ENCODE measurements around the gene ZC3H13.

The ZC3H13 gene

DNA sequence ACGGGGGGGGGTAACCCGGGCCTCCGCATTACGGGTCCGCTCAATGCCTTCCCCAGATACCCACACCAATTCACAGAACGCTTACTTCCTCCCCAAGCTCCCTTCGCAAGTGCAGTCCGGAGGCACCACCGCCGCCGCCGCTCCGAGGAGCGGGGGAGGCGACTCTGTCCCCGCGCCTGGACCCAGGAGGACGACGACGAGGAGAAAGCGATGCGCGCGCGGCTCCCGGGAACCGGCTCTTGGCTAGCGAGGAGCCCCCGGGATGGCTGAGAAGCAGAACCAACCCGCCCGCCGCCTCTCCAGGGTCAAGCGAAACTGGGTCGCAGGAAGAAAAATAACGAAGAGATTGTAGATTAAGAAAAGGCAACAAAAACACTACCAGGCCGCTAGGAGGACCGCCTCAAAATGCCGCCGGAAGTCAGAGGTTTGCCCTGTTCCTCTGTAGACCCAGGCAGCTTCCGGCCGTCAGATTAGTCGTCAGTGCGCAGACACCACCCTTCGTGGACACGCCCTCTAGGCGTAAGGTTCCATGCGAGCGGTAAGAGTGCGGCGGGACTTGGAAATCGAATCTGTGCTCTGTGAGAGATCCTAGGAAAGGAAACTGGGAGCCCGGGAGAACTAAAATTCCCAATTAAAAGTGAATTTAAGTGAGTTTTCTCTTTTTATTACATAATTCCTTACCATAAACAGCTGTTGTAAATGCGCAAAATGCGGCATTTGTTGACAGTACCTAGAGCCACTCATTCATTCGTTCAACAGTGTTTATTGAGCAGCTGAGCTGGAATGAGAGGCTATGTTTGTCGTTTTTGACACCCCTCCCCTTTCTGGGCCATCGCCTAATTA, at the start of gene ZC3H13:
TSS of gene ZC3H13 (minus strand) at position 428 of the 843 bp plus-strand sequence. CDS start 7,239 bp downstream, outside the sequence.
- DNase-seq = peak; percentile 93

GRCh38 chr13:46102255-46102605, 49.7 kb upstream of the ZC3H13 start:
- DNase-seq = no peak

GRCh38 chr13:46101484-46102254, 49.1 kb upstream of the ZC3H13 start:
- no peak for DNase-seq

GRCh38 chr13:46101002-46101401, 48.5 kb upstream of the ZC3H13 start:
- no peak for DNase-seq

DNA sequence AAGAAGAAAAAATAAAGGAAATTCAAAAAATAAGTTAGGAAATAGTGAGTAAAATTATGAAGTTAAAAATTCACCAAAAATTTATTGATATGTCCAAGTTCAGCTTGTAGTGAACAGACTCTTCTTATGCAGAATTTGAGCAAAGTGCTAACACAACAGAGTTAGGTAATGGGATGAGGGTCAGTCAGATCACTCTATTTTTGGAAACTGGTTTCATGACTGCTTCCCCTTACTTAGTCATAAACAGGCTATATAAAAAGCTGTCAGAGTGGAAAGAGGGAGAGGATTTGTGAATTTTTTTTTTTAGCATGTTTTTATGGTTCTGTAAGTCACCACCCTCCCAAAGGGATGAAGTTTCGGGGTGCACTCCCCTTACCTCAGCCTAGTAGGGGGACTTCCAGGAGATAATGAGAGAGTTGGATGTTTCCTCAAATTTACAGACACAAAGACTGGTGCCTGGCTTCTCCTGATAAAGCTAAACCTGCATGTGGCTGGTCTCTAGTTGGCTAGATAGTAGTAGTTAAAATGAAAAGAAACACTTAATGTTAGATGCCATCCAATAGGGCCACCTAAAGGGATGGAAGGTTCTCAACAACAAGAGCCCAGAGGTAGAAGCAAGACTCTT, 47.8 kb upstream of the ZC3H13 start:
- DNase-seq = no peak

DNA sequence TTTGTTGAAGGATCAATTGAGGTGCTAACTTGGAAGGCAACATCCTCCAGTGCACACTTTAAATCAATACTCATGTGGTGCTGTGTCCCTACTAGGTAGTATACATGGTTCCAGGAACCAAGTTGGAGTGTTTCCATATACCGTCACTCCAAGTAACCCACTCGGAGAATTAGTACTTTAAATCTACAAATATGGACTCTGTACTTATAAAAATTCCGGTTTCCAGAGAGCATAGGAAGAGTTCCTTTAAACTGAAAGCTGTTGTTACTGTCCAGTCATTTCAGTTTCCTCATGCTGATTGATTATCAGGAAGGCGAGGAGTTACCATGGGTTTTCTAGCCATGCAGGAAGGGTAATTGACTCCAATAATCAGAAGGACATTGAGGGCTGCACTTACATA, 45.1 kb upstream of the ZC3H13 start:
- no peak for DNase-seq

DNA sequence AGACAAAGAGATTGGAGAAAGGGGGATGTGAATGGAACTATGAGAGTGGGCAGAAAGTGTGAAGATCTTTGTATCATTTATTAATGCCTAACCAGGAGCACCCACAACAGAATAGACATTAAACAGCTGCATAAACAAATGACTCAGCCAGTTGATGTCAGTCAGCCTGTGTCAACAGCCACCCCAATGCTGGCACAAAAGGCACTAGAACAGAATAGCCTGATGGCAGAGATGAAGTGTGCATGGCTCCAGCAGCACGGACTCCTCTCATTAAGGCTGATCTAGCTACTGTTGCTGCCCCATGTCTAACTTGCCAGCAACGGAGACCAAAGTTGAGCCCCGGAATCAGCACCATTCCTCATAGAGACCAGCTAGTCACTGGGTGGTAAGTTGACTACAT, 44.5 kb upstream of the ZC3H13 start:
- no peak for DNase-seq

GRCh38 chr13:46094478-46094877, 41.9 kb upstream of the ZC3H13 start:
- DNase-seq = no peak

- DNase-seq = no peak
These were observed 36.4 kb upstream of the ZC3H13 start for GRCh38 chr13:46088821-46089562.

- no peak for DNase-seq
These were observed 34.9 kb upstream of the ZC3H13 start for GRCh38 chr13:46087481-46087880.

GRCh38 chr13:46086985-46087384, 34.4 kb upstream of the ZC3H13 start:
- no peak for DNase-seq

- no peak for DNase-seq
These were observed 33.9 kb upstream of the ZC3H13 start for GRCh38 chr13:46086421-46086922.

- DNase-seq = no peak
These were observed 33.2 kb upstream of the ZC3H13 start for GRCh38 chr13:46085737-46086136.

GRCh38 chr13:46082324-46082723, 29.8 kb upstream of the ZC3H13 start:
- no peak for DNase-seq

DNA sequence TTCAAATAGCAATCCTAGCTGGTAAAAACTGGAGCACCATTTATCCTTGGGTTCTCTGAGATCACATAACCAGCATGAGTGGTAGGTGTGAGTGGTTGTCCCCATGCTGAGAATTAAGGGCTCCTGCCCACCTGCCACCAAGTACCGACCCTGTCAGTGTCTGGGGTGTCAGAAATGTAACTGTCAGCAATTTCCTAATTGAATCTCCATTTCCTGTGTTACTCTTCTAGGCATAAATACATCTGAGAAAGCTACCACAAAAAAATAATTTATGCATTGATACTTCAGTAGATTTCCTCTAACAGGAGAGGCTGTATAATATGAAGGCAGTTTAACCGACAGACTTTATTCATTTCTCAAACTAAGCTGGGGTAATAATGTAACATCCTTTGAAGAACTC, 27.2 kb upstream of the ZC3H13 start:
- no peak for DNase-seq

DNA sequence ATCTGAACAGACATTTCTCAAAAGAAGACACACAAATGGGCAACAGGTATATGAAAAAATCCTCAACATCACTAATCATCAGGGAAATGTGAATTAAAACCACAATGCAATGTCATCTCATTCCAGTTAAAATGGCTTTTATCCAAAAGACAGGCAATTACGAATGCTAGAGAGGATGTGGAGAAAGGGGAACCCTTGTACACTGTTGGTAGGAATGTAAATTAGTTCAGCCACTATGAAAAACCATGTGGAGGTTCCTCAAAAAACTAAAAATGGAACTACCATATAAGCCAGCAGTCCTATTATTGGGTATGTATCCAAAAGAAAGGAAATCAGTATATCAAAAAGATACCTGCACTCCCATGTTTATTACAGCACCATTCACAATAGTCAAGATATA, 24.7 kb upstream of the ZC3H13 start:
- DNase-seq = no peak

- DNase-seq = no peak
These were observed 24.3 kb upstream of the ZC3H13 start for GRCh38 chr13:46076827-46077226.

- no peak for DNase-seq
These were observed 23.3 kb upstream of the ZC3H13 start for GRCh38 chr13:46075811-46076210.

DNA sequence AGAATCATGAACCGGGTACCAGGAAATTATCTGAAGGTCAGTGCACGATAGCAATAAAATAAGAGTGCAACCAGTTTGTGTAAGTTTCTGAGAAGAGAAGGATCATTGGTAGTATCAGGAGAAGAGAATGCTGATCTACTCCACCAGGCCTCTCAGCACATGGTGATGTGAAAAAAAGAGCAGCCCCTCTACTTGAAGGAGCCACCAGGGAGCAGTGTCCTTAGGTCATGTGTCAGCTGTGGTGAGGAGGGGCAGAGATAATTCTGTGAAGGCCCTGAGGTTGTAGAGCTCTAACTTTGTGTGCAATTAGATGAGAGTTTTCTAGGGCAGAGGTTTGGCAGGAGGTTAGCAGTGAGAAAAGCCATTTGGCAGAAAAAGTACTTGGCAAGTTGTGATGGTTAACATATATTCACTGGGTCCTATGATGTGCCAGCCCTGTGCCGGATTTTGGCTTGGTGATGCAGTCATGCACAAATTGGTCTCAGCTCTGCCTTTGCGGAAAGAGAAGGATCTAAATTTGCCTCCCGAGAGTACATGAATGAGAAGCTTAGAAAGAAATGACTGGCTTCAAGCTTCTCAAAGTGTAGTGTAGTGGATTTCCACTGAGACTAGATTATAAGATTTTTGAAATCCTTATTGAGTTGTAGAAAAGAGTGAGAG, 19.2 kb upstream of the ZC3H13 start:
- peak; percentile 6 for DNase-seq

DNA sequence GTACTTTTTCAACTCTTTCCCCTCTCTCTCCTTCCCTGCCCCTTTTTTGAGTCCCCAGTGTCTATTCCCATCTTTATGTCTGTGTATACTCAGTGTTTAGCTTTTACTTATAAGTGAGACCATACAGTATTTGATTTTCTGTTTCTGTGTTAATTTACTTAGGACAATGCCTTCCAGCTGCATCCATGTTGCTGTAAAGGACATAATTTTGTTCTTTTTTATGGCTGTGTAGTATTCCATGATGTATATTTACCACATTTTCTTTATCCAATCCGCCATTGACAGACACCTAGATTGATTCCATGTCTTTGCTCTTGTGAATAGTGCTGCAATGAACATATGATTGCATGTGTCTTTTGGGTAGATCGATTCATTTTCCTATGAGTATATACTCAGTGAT, 10.7 kb upstream of the ZC3H13 start:
- no peak for DNase-seq

DNA sequence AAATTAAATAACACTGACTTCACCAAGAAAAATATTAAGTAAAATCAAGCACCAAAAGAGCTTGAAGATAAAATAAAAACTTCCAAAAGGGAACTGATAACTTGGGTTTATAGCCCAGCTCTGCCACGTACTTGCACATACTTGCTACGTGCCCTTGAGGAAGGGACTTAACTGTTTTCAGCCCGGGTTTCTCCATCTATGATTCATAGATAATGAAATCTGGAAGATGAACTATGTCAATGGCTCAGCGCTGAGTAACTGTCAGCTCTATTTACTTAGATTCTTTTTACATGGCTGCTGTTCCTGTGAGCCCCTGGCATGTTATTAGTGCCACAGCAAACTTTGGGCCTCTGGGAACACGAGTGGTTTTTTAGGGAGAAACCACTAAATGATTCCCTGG, 9.6 kb upstream of the ZC3H13 start:
- no peak for DNase-seq

- no peak for DNase-seq
These were observed 6.9 kb upstream of the ZC3H13 start for GRCh38 chr13:46059405-46059804.
